ENCODE measurements around the gene NRCAM.

DNA sequence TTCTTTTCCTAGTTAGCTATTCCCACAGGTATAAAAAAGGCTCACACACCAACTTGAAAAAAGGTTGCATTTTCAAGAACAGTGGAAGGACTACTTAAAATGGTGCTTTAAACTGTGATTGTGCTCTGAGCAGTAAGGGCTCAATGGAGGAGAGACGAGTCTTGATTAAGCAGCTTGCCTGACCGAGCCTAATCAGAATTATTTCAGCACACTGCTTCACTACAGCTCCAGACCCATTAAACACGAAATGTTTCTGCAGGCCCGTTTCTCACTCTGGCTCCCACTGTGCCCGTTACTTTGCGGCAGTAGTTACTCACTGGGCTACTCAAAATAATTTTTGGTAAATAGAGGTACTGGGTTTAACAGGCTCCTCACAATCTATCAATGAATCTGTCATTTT is 126.0 kb downstream of the NRCAM start:
- TF ChIP-seq, protein P1, sequence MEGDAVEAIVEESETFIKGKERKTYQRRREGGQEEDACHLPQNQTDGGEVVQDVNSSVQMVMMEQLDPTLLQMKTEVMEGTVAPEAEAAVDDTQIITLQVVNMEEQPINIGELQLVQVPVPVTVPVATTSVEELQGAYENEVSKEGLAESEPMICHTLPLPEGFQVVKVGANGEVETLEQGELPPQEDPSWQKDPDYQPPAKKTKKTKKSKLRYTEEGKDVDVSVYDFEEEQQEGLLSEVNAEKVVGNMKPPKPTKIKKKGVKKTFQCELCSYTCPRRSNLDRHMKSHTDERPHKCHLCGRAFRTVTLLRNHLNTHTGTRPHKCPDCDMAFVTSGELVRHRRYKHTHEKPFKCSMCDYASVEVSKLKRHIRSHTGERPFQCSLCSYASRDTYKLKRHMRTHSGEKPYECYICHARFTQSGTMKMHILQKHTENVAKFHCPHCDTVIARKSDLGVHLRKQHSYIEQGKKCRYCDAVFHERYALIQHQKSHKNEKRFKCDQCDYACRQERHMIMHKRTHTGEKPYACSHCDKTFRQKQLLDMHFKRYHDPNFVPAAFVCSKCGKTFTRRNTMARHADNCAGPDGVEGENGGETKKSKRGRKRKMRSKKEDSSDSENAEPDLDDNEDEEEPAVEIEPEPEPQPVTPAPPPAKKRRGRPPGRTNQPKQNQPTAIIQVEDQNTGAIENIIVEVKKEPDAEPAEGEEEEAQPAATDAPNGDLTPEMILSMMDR (IDR thresholded peaks at IDR 0.05) = no peak
- no peak for TF ChIP-seq EP300 (IDR thresholded peaks at IDR 0.05)

Measured in sigmoid colon (tissue), 4 donors.